Stimulated activated naive CD4-positive, alpha-beta T cell treated with Interleukin-2 at 50 U/mL for 16 hours (primary cell): ENCODE results near the gene FMNL3.
"Not testable (repeated sequence)": the region's sequence is repeated elsewhere in the genome, so short reads cannot be mapped to it uniquely, and the experiment has no call there.

Source experiments
- DNase-seq: peaks from one replicate; lab custom pipeline; 2025; lab: John Stamatoyannopoulos, UW

FMNL3 gene

GRCh38 chr12:49632401-49632800 is 74.8 kb downstream of the FMNL3 start:
- no peak for DNase-seq

- DNase-seq: no peak
These were observed 75.8 kb downstream of the FMNL3 start for GRCh38 chr12:49631336-49631907.

GRCh38 chr12:49627752-49628360 is 79.3 kb downstream of the FMNL3 start:
- no peak for DNase-seq

GRCh38 chr12:49626836-49627235 is 80.4 kb downstream of the FMNL3 start:
- DNase-seq: no peak

- DNase-seq: peak; percentile 11
These were observed 80.9 kb downstream of the FMNL3 start for GRCh38 chr12:49626169-49626835.

- no peak for DNase-seq
These were observed 82.2 kb downstream of the FMNL3 start for GRCh38 chr12:49624921-49625577.

GRCh38 chr12:49623142-49623904 is 83.9 kb downstream of the FMNL3 start, which contains the start of gene PRPF40B:
TSS of gene PRPF40B (plus strand) at chr12:49623561. CDS start at chr12:49623591, 30 bp downstream.
- DNase-seq: peak; percentile 82

- peak; percentile 51 for DNase-seq
These were observed 84.6 kb downstream of the FMNL3 start for GRCh38 chr12:49622501-49623141.

GRCh38 chr12:49621651-49622500 is 85.3 kb downstream of the FMNL3 start:
- DNase-seq: no peak

GRCh38 chr12:49619286-49619685 is 87.9 kb downstream of the FMNL3 start:
- DNase-seq: no peak

- DNase-seq: no peak
These were observed 88.6 kb downstream of the FMNL3 start for GRCh38 chr12:49618576-49618975.

GRCh38 chr12:49616533-49617219 is 90.5 kb downstream of the FMNL3 start:
- no peak for DNase-seq

- DNase-seq: no peak
These were observed 91.5 kb downstream of the FMNL3 start for GRCh38 chr12:49615725-49616124.

GRCh38 chr12:49612210-49612609 is 95.0 kb downstream of the FMNL3 start:
- no peak for DNase-seq

GRCh38 chr12:49610785-49611184 is 96.4 kb downstream of the FMNL3 start:
- DNase-seq: not testable (repeated sequence)

GRCh38 chr12:49609875-49610154 is 97.4 kb downstream of the FMNL3 start:
- DNase-seq: no peak

GRCh38 chr12:49609059-49609874 is 97.9 kb downstream of the FMNL3 start:
- DNase-seq: no peak

GRCh38 chr12:49605539-49605938 is 101.7 kb downstream of the FMNL3 start, which contains the start of gene FAM186B:
TSS of gene FAM186B (minus strand) at chr12:49605639. CDS start at chr12:49605477, 162 bp downstream.
- DNase-seq: not testable (repeated sequence)

GRCh38 chr12:49604856-49605255 is 102.3 kb downstream of the FMNL3 start:
- no peak for DNase-seq
